ENCODE data around the gene EVPL.

The EVPL gene

GRCh38 chr17:76014100-76014924 lies 12.8 kb downstream of the EVPL start:
- H3K27me3 Mint-ChIP-seq, result peaks cover 7% of the 10 kb centered on the region
- H3K4me1 Mint-ChIP-seq, result peaks cover 8% of the 10 kb centered on the region
- no peaks in the 10 kb centered on the region for H3K36me3 Mint-ChIP-seq
- H3K4me3 Mint-ChIP-seq, result no peak overlapping the region
- ATAC-seq, result peak; percentile 84
- H3K9me3 Mint-ChIP-seq, result no peaks in the 10 kb centered on the region
- H3K27ac Mint-ChIP-seq, result peak overlapping the region; percentile 70

- Mint-ChIP-seq H3K4me3 (no peak overlapping the region), H3K36me3 (no peaks in the 10 kb centered on the region), H3K4me1 (peaks cover 8% of the 10 kb centered on the region), H3K9me3 (no peaks in the 10 kb centered on the region), H3K27me3 (peaks cover 7% of the 10 kb centered on the region), H3K27ac (no peak overlapping the region)
- no peak for ATAC-seq
Measured at GRCh38 chr17:76013377-76013932, 13.7 kb downstream of the EVPL start.

GRCh38 chr17:76011951-76012350 lies 15.2 kb downstream of the EVPL start:
- ATAC-seq, result no peak
- H3K36me3 Mint-ChIP-seq, result no peaks in the 10 kb centered on the region
- H3K27ac Mint-ChIP-seq, result no peak overlapping the region
- H3K27me3 Mint-ChIP-seq, result peaks cover 7% of the 10 kb centered on the region
- H3K4me1 Mint-ChIP-seq, result peaks cover 8% of the 10 kb centered on the region
- H3K4me3 Mint-ChIP-seq, result no peak overlapping the region
- H3K9me3 Mint-ChIP-seq, result no peaks in the 10 kb centered on the region

GRCh38 chr17:76009969-76010661 lies 17.0 kb downstream of the EVPL start:
- Mint-ChIP-seq H3K4me1 (peaks cover 16% of the 10 kb centered on the region), H3K9me3 (no peaks in the 10 kb centered on the region), H3K27me3 (peaks cover 7% of the 10 kb centered on the region), H3K4me3 (no peak overlapping the region), H3K36me3 (peaks cover 8% of the 10 kb centered on the region), H3K27ac (peak overlapping the region; percentile 51)
- ATAC-seq, result no peak

GRCh38 chr17:76009447-76009846 lies 17.7 kb downstream of the EVPL start:
- no peak for ATAC-seq
- Mint-ChIP-seq H3K27ac (peak overlapping the region; percentile 51), H3K36me3 (peaks cover 8% of the 10 kb centered on the region), H3K4me3 (no peak overlapping the region), H3K27me3 (peaks cover 7% of the 10 kb centered on the region), H3K9me3 (no peaks in the 10 kb centered on the region), H3K4me1 (peaks cover 15% of the 10 kb centered on the region)

- Mint-ChIP-seq H3K4me3 (no peak overlapping the region), H3K9me3 (no peaks in the 10 kb centered on the region), H3K36me3 (peaks cover 8% of the 10 kb centered on the region), H3K27me3 (peaks cover 1% of the 10 kb centered on the region), H3K27ac (peak overlapping the region; percentile 51), H3K4me1 (peaks cover 9% of the 10 kb centered on the region)
- no peak for ATAC-seq
Measured at GRCh38 chr17:76008630-76009425, 18.3 kb downstream of the EVPL start.

- H3K36me3 Mint-ChIP-seq, result peaks cover 8% of the 10 kb centered on the region
Measured at GRCh38 chr17:76008208-76008607, 18.9 kb downstream of the EVPL start.

GRCh38 chr17:76007850-76008165 lies 19.3 kb downstream of the EVPL start:
- H3K4me3 Mint-ChIP-seq, result no peak overlapping the region
- H3K27me3 Mint-ChIP-seq, result no peaks in the 10 kb centered on the region
- ATAC-seq, result no peak
- H3K27ac Mint-ChIP-seq, result no peak overlapping the region
- no peaks in the 10 kb centered on the region for H3K9me3 Mint-ChIP-seq
- H3K36me3 Mint-ChIP-seq, result peaks cover 8% of the 10 kb centered on the region
- H3K4me1 Mint-ChIP-seq, result peaks cover 8% of the 10 kb centered on the region

More at GRCh38 chr17:76008208-76008607, 18.9 kb downstream of the EVPL start:
- Mint-ChIP-seq H3K27ac (no peak overlapping the region), H3K9me3 (no peaks in the 10 kb centered on the region), H3K4me1 (peaks cover 8% of the 10 kb centered on the region), H3K27me3 (no peaks in the 10 kb centered on the region), H3K4me3 (no peak overlapping the region)
- no peak for ATAC-seq

GRCh38 chr17:76007131-76007849 lies 19.8 kb downstream of the EVPL start:
- ATAC-seq, result no peak
- no peak overlapping the region for H3K4me3 Mint-ChIP-seq
- H3K36me3 Mint-ChIP-seq, result peaks cover 8% of the 10 kb centered on the region
- no peaks in the 10 kb centered on the region for H3K27me3 Mint-ChIP-seq
- no peak overlapping the region for H3K27ac Mint-ChIP-seq
- H3K4me1 Mint-ChIP-seq, result peaks cover 8% of the 10 kb centered on the region
- no peaks in the 10 kb centered on the region for H3K9me3 Mint-ChIP-seq

- H3K4me3 Mint-ChIP-seq, result no peak overlapping the region
- peak overlapping the region; percentile 70 for H3K27ac Mint-ChIP-seq
- ATAC-seq, result peak; percentile 50
- no peaks in the 10 kb centered on the region for H3K9me3 Mint-ChIP-seq
- no peaks in the 10 kb centered on the region for H3K27me3 Mint-ChIP-seq
- H3K4me1 Mint-ChIP-seq, result peaks cover 8% of the 10 kb centered on the region
- H3K36me3 Mint-ChIP-seq, result peaks cover 8% of the 10 kb centered on the region
Measured at GRCh38 chr17:76005263-76006149, 21.6 kb downstream of the EVPL start.

- H3K4me1 Mint-ChIP-seq, result peaks cover 8% of the 10 kb centered on the region
- no peak overlapping the region for H3K4me3 Mint-ChIP-seq
- H3K36me3 Mint-ChIP-seq, result peaks cover 8% of the 10 kb centered on the region
- H3K27ac Mint-ChIP-seq, result no peak overlapping the region
- no peaks in the 10 kb centered on the region for H3K27me3 Mint-ChIP-seq
- ATAC-seq, result no peak
- no peaks in the 10 kb centered on the region for H3K9me3 Mint-ChIP-seq
Measured at GRCh38 chr17:76004750-76005262, 22.3 kb downstream of the EVPL start.

- peaks cover 8% of the 10 kb centered on the region for H3K36me3 Mint-ChIP-seq
- peaks cover 8% of the 10 kb centered on the region for H3K4me1 Mint-ChIP-seq
- H3K4me3 Mint-ChIP-seq, result no peak overlapping the region
- H3K27me3 Mint-ChIP-seq, result no peaks in the 10 kb centered on the region
- no peak overlapping the region for H3K27ac Mint-ChIP-seq
- no peak for ATAC-seq
- no peaks in the 10 kb centered on the region for H3K9me3 Mint-ChIP-seq
Measured at GRCh38 chr17:76003915-76004314, 23.2 kb downstream of the EVPL start.

GRCh38 chr17:76002100-76002499 lies 25.0 kb downstream of the EVPL start:
- Mint-ChIP-seq H3K27ac (no peak overlapping the region), H3K36me3 (peaks cover 8% of the 10 kb centered on the region), H3K4me1 (peaks cover 17% of the 10 kb centered on the region), H3K4me3 (no peak overlapping the region), H3K27me3 (no peaks in the 10 kb centered on the region), H3K9me3 (no peaks in the 10 kb centered on the region)
- no peak for ATAC-seq
